Measurements from ENCODE around the gene CRELD2. TPM values are rescaled to one million over a fixed set of nuclear protein-coding genes. Genes with fewer than 3 reads are reported as not detected.

CRELD2 gene
- polyA plus RNA-seq, 2 of the 4 experiments (the other 2 are of a cell fraction) = 15.1 to 18.7 TPM

DNA sequence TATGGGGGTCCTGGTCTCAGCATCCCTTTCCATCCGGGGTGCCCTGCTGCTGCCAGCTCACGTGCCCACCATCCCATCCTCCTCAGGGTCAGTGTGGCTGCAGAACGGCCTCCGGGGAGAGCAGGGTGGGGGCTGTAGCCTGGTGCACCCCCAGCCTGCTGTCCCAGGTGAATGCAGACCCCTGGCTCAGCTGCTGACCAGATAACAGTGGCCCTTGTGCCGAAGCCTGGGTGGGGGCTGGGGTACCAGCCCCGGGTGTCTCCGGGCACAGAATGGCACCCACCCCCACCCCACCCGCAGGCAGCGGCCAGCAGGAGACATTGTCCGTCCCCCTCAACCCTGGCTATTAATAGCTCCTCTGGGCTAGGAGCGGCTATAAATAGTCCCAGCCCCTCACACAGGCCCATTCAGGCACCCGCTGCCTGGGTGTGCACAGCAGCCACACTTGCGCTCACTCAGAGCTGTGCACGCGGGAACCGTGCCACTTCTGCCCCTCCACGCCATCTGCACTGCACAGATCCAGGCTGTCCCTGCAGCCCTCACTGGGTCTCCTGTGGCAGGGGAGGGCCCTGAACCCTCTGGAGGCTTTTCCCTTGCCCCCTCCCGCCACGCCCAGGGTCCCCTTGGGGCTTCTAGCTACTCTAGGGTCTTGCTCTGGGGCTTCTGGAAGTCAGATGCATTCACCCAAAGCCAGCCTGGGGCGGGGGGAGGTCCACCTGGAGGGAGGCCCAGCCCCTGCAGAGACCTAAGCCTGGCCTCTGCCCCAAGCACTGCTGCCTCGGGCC lies 18.7 kb downstream of the CRELD2 start (continued):
- TF ChIP-seq EHF (CRISPR knock-in tag; IDR thresholded peaks at IDR 0.05) (no peak), CHD4 (IDR thresholded peaks at IDR 0.05; ENCODE audit: borderline replicate concordance) (no peak)

DNA sequence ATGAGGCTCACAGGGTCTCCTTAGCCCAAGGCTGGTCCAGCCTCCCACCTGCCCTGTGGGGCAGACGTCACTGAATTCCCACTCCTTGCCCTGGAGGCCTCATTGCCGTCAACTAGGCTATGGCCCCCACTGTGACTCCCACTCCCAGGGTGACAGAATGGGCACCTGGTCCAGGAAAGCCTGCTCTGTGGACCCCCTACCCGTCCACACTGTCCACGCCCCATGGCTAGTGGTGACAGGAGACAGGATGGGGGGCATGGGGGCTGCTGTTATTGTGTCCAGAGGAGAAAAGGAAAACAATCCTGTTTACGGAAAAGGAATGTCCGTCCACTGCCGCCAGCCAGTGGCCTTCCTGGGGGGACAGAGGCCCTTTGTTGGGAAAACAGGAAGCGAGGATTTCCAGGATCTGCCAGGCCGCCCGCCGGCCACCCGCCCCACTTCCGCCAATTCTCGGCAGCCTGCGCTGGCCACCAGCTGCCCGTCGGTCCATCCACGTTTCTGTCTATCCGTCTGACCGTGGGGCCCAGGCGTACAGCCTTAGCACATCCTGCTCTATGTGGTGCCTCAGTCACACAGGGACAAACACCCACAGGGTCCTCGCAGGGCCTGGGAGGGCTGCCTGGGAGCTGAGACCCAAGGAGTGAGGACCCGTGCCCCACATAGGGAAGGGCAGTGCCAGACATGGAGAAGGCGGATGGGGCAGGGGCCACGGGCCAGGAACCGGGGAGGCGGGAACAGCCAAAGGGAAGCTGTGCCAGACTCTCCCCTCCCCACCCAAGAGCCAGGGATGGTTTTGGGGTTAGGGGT lies 19.5 kb downstream of the CRELD2 start:
- no peak overlapping the region for H3K4me3 ChIP-seq
- H3K4me1 ChIP-seq = peaks cover 24% of the 10 kb centered on the region
- no peaks in the 10 kb centered on the region for H3K9me3 ChIP-seq
- no peak for FAIRE-seq
- WGBS (ENCODE audit: missing lambda C conversion rate) = 97% methylated on average over 21 of the region's 27 CpGs
- no peak for ATAC-seq
- no peak for DNase-seq (ENCODE audit: low read depth in 1 of 2, low spot score in 1 of 2)
- peak overlapping the region in 1 of 2 experiments; percentile 96; a peak in 2 of 6 replicates for H3K27ac ChIP-seq
- ChIA-PET CTCF (interaction anchor here (1.3 to 2.8 kb wide), 2 partner anchors 56 to 92 kb away, joined by 4 to 15 read pairs; no protein-coding TSS in a partner anchor), POLR2A (interaction anchor here (0.7 kb wide), 1 partner anchor 589 kb away, joined by 3 read pairs; no protein-coding TSS in a partner anchor)
- H3K4me2 ChIP-seq = no peak overlapping the region
- no peak for TF ChIP-seq KDM5A (IDR thresholded peaks at IDR 0.05)
- TF ChIP-seq PHF8 (IDR thresholded peaks at IDR 0.05; ENCODE audit: borderline replicate concordance, low read depth) = no peak
- no peak for TF ChIP-seq CHD4 (IDR thresholded peaks at IDR 0.05; ENCODE audit: borderline replicate concordance)

DNA sequence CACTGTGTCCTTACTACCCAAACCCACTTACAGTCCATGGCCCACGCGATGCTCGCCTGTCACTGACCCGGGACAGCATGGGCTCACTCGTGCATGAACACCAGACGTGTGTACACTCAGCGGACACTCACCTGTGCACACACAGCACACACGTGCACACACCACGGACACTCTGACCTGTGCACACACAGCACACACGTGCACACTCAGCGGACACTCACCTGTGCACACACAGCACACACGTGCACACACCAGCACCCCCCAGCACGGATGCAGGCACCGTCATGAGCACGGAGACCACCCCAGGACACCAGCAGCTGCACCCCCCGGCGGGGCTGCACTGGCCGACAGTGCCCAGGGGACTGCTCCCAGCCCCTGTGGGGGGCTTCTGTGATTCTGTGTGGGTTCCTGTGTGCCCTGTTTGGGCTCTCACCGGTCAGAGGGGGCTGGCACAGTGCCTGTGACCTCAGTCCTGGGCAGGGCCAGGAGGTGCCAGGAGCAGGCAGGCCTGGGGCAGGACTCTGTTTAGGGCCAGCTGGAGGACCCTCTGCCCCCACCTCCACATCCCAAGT lies 20.2 kb downstream of the CRELD2 start:
- no peak for FAIRE-seq
- ChIA-PET POLR2A (no interaction called here), CTCF (interaction anchor here (1.0 to 2.8 kb wide), 2 partner anchors 8 to 91 kb away, joined by 4 to 15 read pairs; no protein-coding TSS in a partner anchor)
- Histone ChIP-seq H3K4me1 (peaks cover 29% of the 10 kb centered on the region), H3K4me2 (no peak overlapping the region), H3K27ac (no peak overlapping the region), H3K9me3 (no peaks in the 10 kb centered on the region), H3K4me3 (no peak overlapping the region)
- no peak for ATAC-seq
- no peak for TF ChIP-seq POLR2A (IDR thresholded peaks at IDR 0.05; ENCODE audit: low read length)
- no peak for TF ChIP-seq HOXB5 (CRISPR knock-in tag; IDR thresholded peaks at IDR 0.05)
- no peak for TF ChIP-seq NR3C1 (IDR thresholded peaks at IDR 0.05)
- TF ChIP-seq FOXS1 (CRISPR knock-in tag; IDR thresholded peaks at IDR 0.05) = no peak
- TF ChIP-seq RFX5 (IDR thresholded peaks at IDR 0.05) = no peak
- TF ChIP-seq CBX2 (IDR thresholded peaks at IDR 0.05; ENCODE audit: borderline replicate concordance, low read depth) = no peak
- no peak for TF ChIP-seq TP53 (CRISPR knock-in tag; IDR thresholded peaks at IDR 0.05)
- no peak for TF ChIP-seq CHD4 (IDR thresholded peaks at IDR 0.05; ENCODE audit: borderline replicate concordance)
- TF ChIP-seq, protein P1, sequence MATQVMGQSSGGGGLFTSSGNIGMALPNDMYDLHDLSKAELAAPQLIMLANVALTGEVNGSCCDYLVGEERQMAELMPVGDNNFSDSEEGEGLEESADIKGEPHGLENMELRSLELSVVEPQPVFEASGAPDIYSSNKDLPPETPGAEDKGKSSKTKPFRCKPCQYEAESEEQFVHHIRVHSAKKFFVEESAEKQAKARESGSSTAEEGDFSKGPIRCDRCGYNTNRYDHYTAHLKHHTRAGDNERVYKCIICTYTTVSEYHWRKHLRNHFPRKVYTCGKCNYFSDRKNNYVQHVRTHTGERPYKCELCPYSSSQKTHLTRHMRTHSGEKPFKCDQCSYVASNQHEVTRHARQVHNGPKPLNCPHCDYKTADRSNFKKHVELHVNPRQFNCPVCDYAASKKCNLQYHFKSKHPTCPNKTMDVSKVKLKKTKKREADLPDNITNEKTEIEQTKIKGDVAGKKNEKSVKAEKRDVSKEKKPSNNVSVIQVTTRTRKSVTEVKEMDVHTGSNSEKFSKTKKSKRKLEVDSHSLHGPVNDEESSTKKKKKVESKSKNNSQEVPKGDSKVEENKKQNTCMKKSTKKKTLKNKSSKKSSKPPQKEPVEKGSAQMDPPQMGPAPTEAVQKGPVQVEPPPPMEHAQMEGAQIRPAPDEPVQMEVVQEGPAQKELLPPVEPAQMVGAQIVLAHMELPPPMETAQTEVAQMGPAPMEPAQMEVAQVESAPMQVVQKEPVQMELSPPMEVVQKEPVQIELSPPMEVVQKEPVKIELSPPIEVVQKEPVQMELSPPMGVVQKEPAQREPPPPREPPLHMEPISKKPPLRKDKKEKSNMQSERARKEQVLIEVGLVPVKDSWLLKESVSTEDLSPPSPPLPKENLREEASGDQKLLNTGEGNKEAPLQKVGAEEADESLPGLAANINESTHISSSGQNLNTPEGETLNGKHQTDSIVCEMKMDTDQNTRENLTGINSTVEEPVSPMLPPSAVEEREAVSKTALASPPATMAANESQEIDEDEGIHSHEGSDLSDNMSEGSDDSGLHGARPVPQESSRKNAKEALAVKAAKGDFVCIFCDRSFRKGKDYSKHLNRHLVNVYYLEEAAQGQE (IDR thresholded peaks at IDR 0.05) = no peak
- TF ChIP-seq HEYL (CRISPR knock-in tag; IDR thresholded peaks at IDR 0.05) = no peak
- TF ChIP-seq ESRRA (IDR thresholded peaks at IDR 0.05; ENCODE audit: borderline replicate concordance, low read length) = no peak
- no peak for TF ChIP-seq CHD2 (IDR thresholded peaks at IDR 0.05; ENCODE audit: low read length, partially characterized antibody)
- no peak for TF ChIP-seq NPAS2 (CRISPR knock-in tag; IDR thresholded peaks at IDR 0.05; ENCODE audit: borderline replicate concordance)
- no peak for TF ChIP-seq FOSB (CRISPR knock-in tag; IDR thresholded peaks at IDR 0.05)
- no peak for TF ChIP-seq JUN (IDR thresholded peaks at IDR 0.05)
- no peak for TF ChIP-seq ZC3H11A (IDR thresholded peaks at IDR 0.05)
- no peak for TF ChIP-seq PHF8 (IDR thresholded peaks at IDR 0.05; ENCODE audit: borderline replicate concordance, low read depth)
- TF ChIP-seq RNF2 (IDR thresholded peaks at IDR 0.05; ENCODE audit: borderline replicate concordance, low read depth) = no peak
- DNase-seq (ENCODE audit: low read depth in 1 of 2, low spot score in 1 of 2) = no peak
- 80% methylated on average over 2 of the region's 19 CpGs for WGBS (ENCODE audit: missing lambda C conversion rate)

Measured in A549 (cell line).